Body of pancreas (tissue), 4 donors: ENCODE data around the gene ANO2.

Source experiments
- POLR2A ChIP-seq, 3 donors: fragments of 450-650 bp; IDR thresholded peaks; one replicate each; pipeline ENCODE4 v1.6.1; 2016; ENCODE audit warnings: antibody characterized with exemption in 3 of 3, mild to moderate bottlenecking in 2 of 3
- TF ChIP-seq, protein P1 (sequence below), 7 experiments: fragments of 450-650 bp in 4 of 7; fragments of 200-600 bp in 3 of 7; sonication (generic) in 3 of 7; IDR thresholded peaks; one replicate each; pipeline ENCODE4 v1.5.1; 2016 to 2019; ENCODE audit warnings: antibody characterized with exemption in 7 of 7

- TF ChIP-seq, protein P1, sequence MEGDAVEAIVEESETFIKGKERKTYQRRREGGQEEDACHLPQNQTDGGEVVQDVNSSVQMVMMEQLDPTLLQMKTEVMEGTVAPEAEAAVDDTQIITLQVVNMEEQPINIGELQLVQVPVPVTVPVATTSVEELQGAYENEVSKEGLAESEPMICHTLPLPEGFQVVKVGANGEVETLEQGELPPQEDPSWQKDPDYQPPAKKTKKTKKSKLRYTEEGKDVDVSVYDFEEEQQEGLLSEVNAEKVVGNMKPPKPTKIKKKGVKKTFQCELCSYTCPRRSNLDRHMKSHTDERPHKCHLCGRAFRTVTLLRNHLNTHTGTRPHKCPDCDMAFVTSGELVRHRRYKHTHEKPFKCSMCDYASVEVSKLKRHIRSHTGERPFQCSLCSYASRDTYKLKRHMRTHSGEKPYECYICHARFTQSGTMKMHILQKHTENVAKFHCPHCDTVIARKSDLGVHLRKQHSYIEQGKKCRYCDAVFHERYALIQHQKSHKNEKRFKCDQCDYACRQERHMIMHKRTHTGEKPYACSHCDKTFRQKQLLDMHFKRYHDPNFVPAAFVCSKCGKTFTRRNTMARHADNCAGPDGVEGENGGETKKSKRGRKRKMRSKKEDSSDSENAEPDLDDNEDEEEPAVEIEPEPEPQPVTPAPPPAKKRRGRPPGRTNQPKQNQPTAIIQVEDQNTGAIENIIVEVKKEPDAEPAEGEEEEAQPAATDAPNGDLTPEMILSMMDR (IDR thresholded peaks at IDR 0.05): no peak
- no peak for TF ChIP-seq POLR2A (IDR thresholded peaks at IDR 0.05)
Observed at GRCh38 chr12:5571115-5571514, 373.9 kb downstream of the ANO2 start.
